Measurements from ENCODE around the gene FAM171A1.
"Not testable (repeated sequence)": the region's sequence is repeated elsewhere in the genome, so short reads cannot be mapped to it uniquely, and the experiment has no call there.

Gene FAM171A1

DNA sequence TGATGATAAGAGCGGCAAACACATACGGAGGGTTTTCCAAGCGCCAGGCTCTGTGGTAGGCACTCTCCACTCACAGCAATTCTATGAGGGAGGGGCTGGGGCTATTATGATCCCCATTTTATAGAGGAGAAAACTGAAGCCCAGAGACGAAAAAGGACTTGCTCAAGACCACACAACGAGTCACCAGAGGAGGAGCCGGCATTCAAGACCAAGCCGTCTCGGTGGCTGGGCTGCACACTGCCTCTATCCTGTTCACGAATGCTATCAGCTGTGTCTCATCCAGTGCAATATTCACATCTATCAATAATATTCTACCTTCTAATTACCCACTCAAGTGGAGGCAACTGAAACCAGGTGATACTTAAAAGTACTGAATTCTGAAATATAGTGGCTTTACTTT is 134.7 kb downstream of the FAM171A1 start:
- no peak for DNase-seq

DNA sequence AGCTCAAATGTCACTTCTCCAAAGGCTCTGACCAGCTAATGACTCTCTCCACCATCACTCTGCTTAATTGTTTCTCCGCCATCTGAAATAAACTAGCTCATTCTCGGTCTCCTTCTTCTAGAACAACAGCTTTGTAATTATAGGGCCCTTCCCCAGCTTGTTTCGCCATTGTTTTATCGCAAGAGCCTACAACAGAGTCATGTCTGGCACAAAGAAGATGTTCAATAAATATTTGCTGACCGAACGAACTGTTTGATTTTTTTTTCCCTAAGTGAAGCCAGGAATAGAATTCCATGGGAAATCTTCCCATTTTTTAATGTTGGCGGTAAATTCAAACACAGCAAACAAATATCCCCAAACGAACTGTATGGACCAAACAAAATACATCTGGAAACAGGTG is 138.8 kb downstream of the FAM171A1 start:
- DNase-seq: no peak

DNA sequence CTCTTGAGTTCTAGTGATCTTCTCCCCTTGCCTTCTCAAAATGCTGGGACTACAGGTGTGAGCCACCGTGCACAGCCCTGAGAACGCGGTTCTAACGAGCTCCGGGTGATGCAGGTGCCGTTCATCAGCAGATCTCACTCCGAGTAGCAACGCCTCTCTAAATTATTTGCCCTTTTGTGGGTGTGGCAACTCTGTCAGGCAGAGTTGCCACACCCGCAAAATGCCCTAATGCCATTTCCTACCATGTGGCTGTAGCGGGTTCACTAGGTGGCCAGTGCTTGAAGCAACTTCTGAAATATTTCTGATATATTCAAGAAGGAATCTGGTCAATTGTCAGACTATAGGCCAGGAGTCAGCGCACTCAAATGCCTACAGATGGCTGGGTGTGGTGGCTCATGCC is 139.7 kb downstream of the FAM171A1 start:
- DNase-seq: no peak

DNA sequence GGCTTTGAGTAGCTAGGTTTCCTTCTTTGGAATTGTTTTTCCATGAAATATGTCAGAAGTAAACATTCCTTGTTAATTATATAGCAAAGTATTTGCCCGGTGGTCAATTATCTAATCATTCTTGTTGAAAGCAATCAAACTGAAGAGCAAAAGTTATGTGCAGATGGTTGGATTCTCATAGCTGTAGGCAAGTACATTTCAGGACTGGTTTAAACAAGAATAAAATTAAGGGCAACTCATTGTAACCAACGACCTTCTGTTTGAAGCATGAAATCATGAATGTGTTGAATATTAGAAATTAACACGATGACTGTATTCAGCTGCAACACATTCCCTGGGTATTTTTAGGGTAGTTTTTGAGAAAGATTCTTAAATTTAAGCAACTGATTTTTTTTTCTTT is 140.8 kb downstream of the FAM171A1 start:
- DNase-seq: no peak

DNA sequence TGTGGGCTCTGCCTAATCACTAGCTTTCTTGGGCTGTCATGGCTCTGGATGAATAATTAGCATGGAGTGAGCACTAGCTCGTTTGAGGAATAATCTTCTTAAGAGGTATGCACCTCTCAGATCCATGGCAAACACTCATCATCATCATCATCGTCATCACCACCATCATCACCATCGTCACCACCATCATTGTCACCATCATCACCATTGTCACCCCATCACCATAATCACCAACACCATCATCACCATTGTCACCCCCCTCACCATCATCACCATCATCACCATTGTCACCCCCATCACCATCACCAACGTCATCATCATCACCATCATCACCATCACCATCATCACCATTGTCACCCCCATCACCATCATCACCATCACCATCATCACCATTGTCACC is 141.8 kb downstream of the FAM171A1 start:
- DNase-seq: no peak

DNA sequence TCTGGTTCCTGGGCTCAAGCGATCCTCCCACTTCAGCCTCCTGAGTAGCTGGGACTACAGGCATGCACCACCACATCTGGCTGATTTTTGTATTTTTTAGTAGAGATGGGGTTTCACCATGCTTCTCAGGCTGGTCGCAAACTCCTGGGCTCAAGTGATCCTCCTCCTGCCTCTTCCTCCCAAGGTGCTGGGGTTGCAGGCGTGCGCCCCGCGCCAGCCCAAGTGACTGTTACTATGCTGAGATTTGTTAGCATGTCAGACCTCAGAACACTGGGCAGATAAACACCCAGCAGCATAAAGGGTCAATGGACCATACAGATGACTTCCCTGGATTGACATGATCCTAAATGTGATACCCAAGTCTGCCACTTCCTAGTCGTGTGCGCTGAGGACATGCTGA is 142.7 kb downstream of the FAM171A1 start:
- no peak for DNase-seq

DNA sequence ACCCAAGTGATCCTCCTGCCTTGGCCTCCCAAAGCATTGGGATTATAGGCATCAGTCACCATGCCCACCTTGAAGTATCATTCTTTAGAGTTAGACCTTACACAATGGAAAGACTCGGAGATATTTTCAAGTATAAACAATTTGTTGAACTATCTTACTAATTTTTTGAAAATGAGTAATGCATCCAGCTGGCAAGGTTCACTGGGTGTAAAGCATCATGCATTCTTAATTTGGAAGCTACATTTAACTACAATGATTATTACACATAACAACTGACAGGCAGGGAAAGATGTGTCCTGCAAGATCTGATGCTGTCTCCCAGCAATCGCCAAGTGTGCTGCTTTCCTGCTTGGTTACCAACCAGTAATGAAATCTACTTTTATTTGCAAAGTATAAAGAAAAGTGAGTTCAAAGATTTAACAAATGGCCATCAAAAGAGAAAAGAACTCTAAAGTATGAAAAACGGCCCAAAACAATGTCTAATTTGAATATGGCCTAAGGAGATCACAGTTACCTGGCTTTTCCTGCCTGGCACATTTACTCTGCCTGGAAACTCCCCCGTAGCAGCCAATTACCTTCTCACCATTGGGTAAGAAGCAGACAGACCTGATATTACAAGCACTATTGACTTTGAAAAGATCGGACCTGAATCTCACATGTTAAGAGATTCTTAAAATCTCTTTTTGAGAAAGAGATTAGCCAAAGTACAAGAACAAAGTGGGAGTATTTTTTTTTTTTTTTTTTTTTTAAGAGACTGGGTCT is 143.3 kb downstream of the FAM171A1 start:
- no peak for DNase-seq

DNA sequence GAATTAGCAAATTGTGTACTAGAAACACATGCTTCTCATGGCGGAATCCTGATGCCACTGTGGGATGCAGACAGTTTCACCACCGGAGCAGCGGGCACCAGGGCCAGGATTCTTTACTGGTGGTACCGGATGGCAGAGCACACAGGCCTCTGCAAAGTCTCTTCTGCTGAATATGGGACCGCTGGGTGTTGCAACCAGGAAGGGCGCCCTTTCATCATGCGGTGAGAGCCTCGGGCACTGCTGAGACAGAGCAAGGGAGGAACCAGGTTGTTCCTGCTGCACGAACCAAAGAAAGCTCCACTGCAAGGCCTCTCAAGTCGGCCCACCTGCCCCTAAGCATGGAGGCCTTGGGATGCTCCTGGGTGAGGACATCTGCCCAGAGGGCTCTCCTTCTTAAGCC is 145.6 kb downstream of the FAM171A1 start:
- DNase-seq: no peak

DNA sequence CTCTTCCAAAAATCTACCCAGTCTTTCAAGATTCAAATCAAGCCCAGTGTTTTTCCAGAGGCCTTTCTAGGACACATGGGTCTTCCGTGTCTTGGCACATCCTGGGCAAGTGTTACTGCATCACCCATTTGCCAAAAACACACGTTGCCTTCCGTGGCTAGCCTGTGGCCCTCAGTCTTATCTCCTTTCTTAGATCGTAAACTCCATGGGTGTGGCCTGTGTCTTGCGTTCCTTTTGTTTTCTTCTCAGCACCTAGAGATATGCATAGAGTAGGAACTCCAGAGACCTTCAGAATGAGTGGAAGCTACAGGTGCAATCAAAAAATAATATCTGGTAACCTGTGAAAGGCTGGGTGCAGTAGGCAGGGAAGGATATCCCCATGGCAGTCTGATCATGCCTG is 146.1 kb downstream of the FAM171A1 start:
- no peak for DNase-seq

DNA sequence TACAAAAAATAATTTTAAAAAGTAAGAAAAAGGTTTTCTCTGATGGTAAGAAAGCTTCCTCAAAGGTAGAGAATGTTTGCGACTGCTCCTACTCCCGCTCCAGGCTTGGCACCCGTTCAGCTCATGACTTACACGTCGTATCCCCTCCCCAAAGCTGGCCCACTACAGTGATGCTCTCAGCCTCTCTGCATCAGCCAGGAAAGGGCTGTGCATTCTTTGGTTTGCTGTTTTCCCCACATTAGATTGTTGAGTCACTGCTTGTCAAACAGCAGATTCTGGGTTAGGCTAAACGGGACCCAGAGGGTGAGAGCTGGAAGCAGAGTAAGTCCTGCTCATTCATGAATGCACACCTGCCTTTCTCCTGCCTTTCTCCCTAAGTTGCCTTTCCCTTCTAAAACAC is 147.9 kb downstream of the FAM171A1 start:
- no peak for DNase-seq

DNA sequence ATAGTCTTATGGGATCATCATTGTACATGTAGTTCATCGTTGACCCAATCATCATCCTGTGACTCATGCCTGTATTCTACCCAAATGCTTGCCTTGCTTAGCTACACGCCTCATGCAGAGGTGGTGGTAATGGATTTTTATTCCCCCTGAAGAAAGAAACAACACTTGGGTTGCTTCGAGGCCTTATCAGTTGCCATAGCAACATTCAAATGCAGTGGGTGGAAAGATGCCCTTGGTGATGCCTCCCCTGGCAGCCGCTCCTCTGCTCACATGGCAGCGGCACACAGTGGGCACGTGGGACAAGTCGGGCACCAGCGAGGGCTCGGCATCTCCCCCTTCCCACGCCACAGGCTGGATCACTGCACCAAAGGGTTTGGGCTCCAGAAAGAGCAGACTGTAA is 148.6 kb downstream of the FAM171A1 start:
- DNase-seq: peak; percentile 35

DNA sequence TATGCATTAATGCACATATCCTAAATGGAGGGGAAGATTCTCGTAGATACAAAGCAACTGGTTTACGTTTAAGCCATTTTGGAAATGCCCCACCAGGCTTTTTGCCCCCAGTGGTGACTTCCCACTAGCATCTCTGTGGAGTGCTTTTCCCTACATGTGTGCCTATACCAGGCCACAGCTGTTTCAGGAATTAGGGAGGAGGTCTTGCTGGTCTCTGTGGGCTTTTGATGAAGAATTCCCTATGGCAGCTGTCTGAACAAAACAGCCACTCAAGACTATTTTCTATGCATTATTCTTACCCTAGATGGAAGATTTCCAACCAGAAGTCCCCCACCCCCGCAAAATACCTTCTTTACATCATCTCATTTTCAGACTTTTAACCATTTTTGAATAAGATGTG is 150.6 kb downstream of the FAM171A1 start:
- DNase-seq: no peak

DNA sequence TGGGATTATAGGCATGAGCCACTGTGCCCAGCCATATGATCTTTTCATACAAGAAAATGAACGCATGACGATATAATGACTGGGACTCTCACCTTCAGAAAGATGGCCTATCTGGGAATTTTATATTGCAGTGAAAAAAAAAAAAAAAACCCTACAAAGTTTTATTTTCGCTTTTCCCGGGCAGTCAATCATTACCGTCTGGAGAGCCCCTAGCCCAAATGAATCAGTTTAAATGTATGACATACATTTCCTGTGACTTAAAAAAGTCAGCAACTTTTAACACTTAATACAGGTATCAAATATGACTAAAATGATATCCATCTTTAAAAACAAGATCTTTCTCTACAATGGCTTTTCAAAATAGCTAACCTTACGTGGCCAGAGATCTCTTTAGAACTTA is 154.4 kb downstream of the FAM171A1 start:
- no peak for DNase-seq

DNA sequence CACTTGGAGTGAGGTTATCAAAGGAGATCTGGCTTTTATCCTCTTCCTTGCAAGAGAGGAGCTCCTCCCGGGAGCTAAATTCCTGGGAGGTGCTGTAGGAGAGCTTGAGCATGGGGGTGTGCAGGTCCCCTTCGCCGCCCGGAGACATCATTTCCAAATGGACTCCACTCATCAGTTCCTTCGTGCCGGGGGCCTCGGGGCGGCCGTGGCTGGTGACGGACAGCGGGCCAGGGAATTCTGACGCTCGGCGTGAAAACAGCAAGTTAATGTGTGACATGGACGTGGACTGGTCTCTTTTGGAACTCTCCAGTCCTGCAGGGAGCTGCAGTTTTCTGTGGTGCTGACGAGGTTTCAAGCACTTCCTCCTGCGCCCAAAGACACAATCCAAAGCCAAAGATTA is 156.9 kb downstream of the FAM171A1 start:
- DNase-seq: no peak

DNA sequence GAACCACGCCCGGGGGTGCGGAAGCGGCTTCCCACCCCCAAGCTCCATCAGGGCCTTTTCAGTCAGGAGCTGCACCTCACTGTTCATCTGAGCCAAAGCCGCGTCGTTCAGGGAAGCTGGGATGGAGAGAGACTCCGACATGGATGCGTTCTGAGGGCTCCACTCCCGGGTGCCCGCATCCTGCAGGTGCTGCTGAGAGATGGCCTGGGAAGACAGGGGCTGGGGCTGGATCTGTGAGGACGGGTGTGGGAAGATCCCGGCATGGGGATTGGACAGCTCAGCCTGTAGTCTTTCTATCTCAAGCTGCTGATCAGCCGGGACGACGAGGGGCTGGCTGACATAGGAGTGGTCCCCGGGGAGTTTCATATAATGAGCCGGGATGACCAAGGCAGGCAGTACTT is 157.6 kb downstream of the FAM171A1 start:
- no peak for DNase-seq

DNA sequence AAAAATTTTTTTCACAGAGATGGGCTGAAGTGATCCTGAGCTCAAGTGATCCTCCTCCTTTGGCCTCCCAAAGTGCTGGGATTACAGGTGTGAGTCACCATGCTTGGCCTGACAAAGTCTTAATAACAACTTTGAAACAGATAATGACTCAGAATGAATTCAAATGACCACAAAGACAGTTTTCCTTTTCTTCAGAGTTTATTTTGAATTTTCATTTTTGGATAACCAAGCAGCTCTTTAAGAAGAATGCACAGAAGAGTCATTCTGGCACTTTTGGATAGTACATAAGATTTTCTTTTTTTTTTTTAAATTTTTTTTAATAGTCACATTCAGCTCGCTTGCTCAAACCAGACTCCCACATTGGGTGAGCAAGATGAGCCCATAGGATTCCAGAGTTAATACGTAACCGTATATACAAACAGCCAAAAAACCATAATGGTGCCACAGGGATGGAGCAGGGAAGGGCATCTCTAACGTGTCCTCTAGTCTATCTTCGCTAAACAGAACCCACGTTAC is 159.6 kb downstream of the FAM171A1 start:
- no peak for DNase-seq

DNA sequence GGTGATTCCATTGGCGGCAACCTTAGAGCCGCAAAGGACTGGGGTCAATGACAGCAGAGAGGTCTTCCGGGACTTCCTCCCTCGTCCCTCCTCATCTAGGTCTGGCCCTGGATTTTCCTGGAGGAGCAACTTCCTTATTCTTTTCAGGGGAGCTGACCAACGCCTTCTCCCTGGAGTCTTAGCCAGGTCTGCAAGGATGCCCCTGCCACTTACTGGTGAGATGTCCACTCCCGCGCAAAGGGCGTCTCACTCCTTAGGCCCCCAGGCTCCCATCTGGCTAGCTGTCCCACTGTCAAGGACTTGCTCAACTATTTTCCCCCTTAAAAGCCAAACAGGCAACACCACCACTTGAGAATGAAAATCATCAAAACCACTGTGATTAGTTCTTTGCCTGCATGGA is 160.6 kb downstream of the FAM171A1 start:
- DNase-seq: no peak

DNA sequence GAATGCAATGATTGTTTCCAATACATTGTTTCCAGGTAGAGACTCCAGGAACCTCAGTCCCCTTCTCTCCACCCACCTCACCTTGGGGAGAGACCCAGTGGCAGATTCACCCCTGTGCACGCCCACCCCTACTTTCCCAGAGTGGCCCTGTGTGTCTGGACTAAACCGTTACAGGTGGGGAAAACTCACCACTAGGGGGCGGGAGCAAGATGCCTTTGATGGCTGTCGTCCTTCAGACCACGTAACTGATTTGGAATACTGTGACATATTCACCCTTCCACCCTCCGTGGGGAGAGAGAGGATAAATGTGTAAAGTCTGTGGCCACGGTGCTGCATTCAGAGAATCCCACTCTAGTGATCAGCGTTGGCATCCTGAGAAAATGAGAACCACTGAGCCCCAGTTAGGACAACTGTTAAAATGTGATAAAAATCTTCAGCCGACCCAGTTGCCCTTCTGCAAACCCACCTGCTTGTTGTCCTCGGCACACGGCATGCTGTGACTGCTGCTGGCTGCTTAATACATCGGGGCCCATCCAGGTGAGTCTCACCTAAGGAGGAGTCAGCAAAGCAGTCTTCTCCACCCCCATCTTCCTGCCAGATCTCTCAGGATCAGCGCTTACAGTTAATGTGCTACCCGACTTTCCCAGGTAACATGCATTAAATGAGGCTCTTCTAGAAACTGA is 161.1 kb downstream of the FAM171A1 start:
- DNase-seq: peak; percentile 77

DNA sequence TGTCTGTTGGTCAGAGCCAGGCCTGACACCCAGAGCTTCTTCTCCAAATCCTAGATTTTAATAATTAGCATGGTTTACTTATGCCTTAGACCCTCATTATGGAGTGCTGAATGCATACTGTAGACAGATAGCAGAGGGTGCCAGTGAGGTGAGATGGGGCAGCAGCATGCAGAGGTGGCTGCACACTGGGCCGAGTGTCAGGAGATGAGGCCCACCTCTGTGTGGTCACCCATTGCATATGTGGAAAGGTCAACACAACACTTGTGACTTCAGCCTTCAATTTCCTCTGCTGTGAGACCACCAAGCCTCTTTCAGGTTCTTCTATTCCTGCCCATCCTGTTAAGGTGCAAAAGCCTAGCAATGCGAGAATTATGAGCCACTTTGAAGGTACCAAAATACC is 162.9 kb downstream of the FAM171A1 start:
- no peak for DNase-seq

DNA sequence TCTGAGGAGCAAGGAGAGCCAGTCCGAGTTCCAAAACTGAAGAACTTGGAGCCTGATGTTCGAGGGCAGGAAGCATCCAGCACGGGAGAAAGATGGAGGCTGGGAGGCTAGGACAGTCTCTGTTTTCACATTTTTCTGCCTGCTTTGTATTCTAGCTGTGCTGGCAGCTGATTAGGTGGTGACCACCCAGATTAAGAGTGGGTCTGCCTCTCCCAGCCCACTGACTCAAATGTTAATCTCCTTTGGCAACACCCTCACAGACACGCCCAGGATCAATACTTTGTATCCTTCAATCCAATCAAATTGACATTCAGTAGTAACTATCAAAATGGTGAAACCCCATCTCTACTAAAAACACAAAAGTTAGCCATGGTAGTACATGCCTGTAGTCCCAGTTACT is 163.7 kb downstream of the FAM171A1 start:
- DNase-seq: not testable (repeated sequence)

DNA sequence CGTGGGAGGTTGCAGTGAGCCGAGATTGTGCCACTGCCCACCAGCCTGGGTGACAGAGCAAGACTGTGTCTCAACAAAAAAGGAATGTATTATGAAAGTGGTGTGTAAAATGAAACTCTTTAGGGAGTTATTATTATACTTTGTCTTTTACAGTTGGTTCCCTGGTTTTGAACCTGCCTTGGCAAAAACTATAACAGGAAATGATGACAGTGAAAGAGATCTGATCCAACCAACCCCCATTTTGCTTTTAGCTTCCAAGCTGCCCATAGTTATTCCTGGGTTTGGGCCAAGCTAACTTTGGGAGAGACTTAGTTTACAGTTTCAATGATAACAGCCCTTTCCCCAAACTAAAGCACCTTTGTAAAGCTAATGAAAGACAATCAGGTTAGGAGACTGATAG is 168.4 kb downstream of the FAM171A1 start:
- no peak for DNase-seq

DNA sequence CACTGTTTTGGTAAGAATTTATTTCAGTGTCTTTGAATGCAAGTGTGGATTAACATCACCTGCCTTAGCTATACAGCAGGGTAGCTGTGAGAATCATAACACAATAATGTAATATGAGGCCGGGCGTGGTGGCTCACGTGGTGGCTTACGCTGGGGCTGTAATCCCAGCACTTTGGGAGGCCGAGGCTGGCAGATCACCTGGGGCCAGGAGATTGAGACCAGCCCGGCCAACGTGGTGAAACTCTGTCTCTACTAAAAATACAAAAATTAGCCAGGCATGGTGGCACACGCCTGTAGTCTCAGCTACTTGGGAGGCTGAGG is 168.8 kb downstream of the FAM171A1 start:
- not testable (repeated sequence) for DNase-seq

DNA sequence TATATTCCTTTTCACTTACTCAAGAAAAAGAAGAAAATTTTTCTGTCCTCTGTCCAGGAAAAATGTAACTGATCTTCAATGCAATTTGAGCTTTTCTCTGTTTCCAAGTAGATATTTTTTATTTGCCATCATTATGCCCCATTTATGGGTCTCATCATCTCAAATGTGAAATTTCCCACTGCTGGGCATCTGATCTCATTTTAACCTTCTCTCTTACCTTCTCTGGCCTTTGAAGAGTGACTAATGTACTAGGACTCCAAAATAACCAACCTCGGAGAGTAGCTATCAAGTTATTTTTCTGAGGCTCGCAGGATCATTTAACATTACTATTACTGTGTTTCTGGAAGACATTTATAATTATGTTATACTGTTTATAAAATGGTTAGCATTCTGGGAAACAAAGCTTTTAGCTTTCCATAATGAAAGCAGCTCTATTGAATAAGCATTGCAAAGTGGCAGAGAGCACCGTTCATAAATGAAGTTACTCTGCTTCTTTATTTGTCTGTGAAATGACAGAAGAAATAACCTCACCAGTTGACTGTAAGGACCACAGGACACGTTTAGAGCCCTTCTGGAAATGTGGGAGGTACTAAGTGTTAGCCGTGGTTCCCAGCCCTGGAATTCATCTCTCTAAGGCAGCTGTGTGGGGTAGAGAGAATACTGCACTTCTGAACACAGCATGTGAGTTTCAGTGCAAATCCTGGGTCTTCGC is 169.3 kb downstream of the FAM171A1 start:
- no peak for DNase-seq

DNA sequence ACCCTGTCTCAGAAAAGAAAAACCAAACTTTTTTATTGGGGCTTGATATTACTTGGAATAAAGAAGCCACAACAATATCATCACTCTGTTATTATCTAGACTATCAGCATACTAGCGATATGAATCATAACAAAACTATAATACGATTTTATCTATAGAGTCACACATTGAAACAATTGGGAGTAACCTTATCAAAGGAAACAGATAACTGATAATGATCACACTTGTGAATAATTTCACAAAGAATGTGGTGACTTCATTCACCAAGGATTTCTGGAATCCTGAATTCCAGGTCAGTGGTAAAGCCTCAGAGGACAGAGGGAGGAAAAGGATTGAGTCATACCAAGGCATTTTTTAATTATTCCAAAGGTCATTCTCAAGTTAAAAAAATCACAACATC is 170.5 kb downstream of the FAM171A1 start:
- DNase-seq: no peak

Measured in midbrain (tissue), 1 donor.